ENCODE measurements around the gene SNED1.

The SNED1 gene

GRCh38 chr2:240983361-240983995 is 14.9 kb upstream of the SNED1 start:
- TF ChIP-seq CTCF (IDR thresholded peaks at IDR 0.05; ENCODE audit: extremely low read depth, insufficient read depth, missing control alignments), result peak; percentile 83
- DNase-seq (ENCODE audit: low spot score), result peak; percentile 74
- in situ Hi-C loops (cut with MboI; ENCODE audit: low pct_unique_long_range_greater_than_20kb, low sequenced_read_pairs, unreplicated experiment), result no loop called here

GRCh38 chr2:240983996-240984498 is 14.4 kb upstream of the SNED1 start:
- in situ Hi-C loops (cut with MboI; ENCODE audit: low pct_unique_long_range_greater_than_20kb, low sequenced_read_pairs, unreplicated experiment), result no loop called here
- no peak for TF ChIP-seq CTCF (IDR thresholded peaks at IDR 0.05; ENCODE audit: extremely low read depth, insufficient read depth, missing control alignments)
- DNase-seq (ENCODE audit: low spot score), result no peak

GRCh38 chr2:240985881-240986786 is 12.3 kb upstream of the SNED1 start:
- no peak for DNase-seq (ENCODE audit: low spot score)
- TF ChIP-seq CTCF (IDR thresholded peaks at IDR 0.05; ENCODE audit: extremely low read depth, insufficient read depth, missing control alignments), result no peak
- in situ Hi-C loops (cut with MboI; ENCODE audit: low pct_unique_long_range_greater_than_20kb, low sequenced_read_pairs, unreplicated experiment), result no loop called here

GRCh38 chr2:240986787-240987411 is 11.5 kb upstream of the SNED1 start:
- TF ChIP-seq CTCF (IDR thresholded peaks at IDR 0.05; ENCODE audit: extremely low read depth, insufficient read depth, missing control alignments), result no peak
- DNase-seq (ENCODE audit: low spot score), result no peak
- in situ Hi-C loops (cut with MboI; ENCODE audit: low pct_unique_long_range_greater_than_20kb, low sequenced_read_pairs, unreplicated experiment), result no loop called here

DNA sequence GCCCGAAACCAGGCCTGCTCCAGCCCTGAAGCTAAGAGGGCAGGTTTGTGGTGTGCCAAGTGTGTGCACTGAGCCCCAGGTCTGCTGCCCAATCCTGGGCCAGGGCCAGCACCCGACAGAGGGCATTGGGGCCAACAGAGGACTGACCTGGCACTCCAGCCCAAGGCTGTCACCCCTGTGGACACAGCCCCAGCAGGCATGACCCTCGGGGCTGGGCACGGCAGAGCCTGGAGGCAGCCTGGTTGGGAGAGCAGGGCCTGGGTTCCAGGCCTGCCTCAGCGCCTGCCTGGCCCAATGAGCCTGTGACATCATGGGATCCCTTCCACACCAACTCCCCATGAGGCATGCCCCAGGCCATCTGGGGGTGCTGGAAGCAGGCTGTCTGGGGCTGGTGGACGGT is 10.8 kb upstream of the SNED1 start:
- DNase-seq (ENCODE audit: low spot score), result no peak
- in situ Hi-C loops (cut with MboI; ENCODE audit: low pct_unique_long_range_greater_than_20kb, low sequenced_read_pairs, unreplicated experiment), result no loop called here
- TF ChIP-seq CTCF (IDR thresholded peaks at IDR 0.05; ENCODE audit: extremely low read depth, insufficient read depth, missing control alignments), result no peak

- in situ Hi-C loops (cut with MboI; ENCODE audit: low pct_unique_long_range_greater_than_20kb, low sequenced_read_pairs, unreplicated experiment), result no loop called here
- TF ChIP-seq CTCF (IDR thresholded peaks at IDR 0.05; ENCODE audit: extremely low read depth, insufficient read depth, missing control alignments), result no peak
- DNase-seq (ENCODE audit: low spot score), result no peak
Measured at GRCh38 chr2:240988146-240988545, 10.3 kb upstream of the SNED1 start.
